Hepatocyte (in vitro differentiated cells): ENCODE data around the gene SLC25A17.

Source experiments
- EZH2 ChIP-seq: fragments of 200-600 bp; sonication (generic); IDR thresholded peaks from 2 replicates; pipeline ENCODE4 v1.6.1; 2016; ENCODE audit warnings: antibody characterized with exemption, mild to moderate bottlenecking, borderline replicate concordance
- TF ChIP-seq, protein P1 (sequence below): fragments of 200-600 bp; sonication (generic); IDR thresholded peaks from 2 replicates; pipeline ENCODE4 v1.5.1; 2016; ENCODE audit warnings: antibody characterized with exemption, mild to moderate bottlenecking; ENCODE audit not compliant: poor library complexity

- TF ChIP-seq, protein P1, sequence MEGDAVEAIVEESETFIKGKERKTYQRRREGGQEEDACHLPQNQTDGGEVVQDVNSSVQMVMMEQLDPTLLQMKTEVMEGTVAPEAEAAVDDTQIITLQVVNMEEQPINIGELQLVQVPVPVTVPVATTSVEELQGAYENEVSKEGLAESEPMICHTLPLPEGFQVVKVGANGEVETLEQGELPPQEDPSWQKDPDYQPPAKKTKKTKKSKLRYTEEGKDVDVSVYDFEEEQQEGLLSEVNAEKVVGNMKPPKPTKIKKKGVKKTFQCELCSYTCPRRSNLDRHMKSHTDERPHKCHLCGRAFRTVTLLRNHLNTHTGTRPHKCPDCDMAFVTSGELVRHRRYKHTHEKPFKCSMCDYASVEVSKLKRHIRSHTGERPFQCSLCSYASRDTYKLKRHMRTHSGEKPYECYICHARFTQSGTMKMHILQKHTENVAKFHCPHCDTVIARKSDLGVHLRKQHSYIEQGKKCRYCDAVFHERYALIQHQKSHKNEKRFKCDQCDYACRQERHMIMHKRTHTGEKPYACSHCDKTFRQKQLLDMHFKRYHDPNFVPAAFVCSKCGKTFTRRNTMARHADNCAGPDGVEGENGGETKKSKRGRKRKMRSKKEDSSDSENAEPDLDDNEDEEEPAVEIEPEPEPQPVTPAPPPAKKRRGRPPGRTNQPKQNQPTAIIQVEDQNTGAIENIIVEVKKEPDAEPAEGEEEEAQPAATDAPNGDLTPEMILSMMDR = no peak
- TF ChIP-seq EZH2 = no peak
These were observed 52.2 kb downstream of the SLC25A17 start for GRCh38 chr22:40766956-40767355.
